ENCODE measurements around the gene SEMA5A.
A peak's percentile ranks its signal among the peaks of the same experiment; 100 is the strongest.
"Not testable (repeated sequence)": the region's sequence is repeated elsewhere in the genome, so short reads cannot be mapped to it uniquely, and the experiment has no call there.

The SEMA5A gene

DNA sequence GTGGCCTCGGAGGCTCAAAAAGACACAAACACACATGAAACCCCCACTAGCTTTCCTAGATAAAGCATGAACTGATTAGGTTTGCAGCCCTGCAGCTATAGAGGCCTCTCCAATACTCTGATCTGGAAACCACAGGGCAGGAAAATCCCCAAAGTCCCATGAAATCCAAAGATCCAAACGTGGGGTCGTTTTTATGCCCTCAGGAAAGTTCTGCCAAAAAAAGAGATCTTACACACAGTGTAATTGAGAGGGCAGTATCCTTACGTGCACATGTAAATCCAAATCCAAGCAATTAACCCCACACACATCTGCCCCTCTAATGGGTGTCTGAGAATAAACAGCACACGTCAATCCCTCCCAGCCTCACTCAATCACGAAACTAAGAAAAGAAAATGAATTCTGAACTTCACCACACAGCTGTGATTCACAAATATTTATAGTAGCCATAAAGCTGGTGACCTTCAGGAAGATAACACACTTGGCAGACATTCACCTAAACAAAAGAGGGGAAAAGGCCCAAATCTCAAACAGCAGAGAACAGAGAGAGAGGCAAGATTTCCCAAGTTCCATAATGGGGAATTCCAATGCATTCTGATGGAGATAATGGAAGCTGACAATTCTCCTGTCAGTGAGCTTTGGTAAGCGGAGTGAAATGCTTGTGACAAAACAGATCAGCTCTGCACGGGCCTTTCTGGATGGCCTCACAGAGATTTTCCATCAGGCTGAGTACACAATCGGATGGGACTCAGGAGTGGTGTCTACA is 114.2 kb downstream of the SEMA5A start:
- FAIRE-seq = no peak

DNA sequence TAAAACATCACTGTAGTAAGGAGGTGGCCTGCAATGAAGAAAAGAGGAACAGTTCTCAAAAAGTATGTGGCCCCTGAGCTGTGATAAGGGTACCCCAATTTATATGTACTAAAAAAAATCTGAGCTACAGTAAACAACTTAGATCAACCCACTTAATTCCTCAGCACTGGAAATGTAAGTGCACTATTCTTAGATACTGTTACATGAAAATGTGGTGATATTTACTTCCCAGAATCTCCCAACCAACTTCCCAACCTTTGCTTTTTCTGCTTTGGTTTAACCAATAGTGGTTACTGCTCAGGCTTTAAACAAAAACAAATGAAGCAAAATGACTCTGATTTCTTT is 114.8 kb downstream of the SEMA5A start:
- no peak for FAIRE-seq

DNA sequence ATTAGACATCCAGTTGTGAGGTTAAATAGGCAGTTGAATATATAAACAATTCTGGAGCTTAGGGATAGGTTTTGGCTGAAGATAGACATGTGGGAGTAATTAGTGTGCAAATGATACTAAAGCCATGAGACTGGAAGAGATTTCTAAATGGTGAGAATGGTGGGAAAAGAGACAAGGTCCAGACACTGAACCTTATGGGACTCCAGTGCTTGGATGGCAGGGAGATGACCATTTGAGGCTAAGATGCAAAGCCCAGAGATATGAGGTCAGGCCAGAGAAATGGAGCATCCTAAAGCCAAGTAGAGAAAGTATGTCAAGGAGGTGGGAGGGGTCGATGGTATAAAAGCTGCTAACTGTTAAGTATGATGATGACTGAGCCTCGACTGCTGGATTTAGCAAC is 115.6 kb downstream of the SEMA5A start:
- no peak for FAIRE-seq

DNA sequence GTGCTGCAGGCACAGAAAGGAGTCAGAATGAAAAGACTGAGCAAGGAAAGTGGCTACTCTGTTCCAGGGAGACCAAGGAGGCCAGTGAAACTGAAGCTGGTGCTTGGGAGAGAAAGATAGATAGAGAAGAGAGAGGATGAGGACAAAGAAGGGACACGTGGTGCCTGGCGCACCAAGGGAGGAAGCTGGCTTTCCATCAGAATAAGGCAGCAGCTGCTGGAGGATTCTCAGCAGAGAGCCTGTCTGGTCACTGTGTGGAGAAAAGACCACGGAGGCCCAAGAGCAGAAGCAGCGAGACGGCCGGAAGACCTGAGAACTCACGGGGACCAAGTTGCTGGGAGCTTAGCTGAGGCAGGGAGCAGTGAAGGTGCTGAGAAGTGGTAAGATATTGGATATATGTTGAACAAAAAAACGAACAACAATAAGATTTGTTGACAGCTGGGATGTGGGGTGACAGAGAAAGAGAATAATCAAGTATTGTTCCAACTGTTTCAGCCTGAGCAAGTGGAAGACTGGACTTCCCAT is 116.1 kb downstream of the SEMA5A start:
- FAIRE-seq = no peak

DNA sequence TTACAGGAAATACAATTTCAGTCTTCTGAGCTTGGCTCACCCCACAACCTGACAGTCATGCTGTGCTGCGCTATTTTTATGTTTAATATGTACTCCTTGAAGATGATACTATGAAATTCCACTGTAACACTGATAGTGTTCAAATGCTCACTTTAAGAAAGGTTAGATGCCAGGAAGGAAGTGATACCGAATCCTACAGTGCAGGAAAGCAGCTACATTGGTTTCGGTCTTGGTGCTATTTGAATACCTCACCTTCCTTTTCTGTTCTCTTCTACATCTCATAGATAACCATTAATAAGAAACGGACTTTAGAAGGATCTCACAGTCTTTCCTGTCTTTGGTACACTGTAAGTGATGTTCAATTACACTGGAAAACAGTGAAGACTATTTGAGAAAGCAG is 117.6 kb downstream of the SEMA5A start:
- no peak for FAIRE-seq

DNA sequence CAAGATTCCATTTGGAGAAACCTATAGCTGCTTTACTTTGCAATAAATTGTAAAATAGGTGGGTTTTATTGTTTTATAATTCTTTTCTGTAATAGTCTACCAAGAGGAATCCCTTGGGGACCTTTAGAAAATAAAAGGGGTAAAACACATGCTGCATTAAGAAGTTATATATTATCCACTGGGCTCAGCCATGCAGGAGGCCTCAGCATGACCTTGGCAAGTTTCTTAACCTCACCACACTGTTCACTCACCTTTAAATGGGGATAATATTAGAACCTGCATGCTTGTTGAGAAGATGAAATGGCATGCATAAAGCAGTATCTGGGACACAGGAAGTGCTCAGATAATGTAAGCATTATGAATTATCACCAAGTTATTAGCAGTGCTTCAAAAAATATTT is 120.2 kb downstream of the SEMA5A start:
- FAIRE-seq = no peak

DNA sequence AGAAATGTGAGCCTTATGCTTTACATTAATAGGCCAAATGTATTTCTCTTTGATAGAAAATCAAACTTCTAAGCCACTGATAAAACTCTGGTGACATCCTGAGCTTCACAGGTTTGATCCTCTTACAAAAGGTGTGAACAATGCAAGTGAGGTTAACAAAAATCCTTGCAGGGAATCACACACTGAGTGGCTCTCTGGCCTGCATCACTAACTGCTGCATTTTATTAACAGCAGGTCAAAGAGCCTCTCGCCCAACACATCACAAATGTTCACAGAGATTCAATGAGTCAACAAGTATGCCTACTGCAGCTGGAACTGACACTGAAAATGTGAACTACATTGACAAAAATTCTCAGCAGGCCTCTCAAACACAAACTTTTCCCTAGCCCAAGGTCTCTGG is 122.3 kb downstream of the SEMA5A start:
- no peak for FAIRE-seq

DNA sequence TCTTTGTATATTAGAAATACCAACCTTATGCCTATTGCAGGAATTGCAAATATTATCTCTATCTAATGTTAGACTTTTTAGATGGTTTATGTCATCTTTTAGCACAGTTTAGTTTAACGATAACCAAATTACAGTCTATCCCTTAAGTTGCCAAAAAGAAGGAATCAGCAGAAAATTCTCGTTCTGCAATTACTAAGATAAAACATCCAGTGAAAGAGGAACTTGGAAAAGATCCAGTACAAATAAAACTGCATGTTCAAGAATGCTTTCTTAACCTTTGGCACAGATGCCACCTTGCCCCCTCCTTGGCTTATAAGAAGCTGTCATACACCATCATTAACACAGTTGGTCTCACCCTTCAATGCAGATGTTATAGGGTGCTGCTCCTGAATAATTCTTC is 124.0 kb downstream of the SEMA5A start:
- no peak for FAIRE-seq

DNA sequence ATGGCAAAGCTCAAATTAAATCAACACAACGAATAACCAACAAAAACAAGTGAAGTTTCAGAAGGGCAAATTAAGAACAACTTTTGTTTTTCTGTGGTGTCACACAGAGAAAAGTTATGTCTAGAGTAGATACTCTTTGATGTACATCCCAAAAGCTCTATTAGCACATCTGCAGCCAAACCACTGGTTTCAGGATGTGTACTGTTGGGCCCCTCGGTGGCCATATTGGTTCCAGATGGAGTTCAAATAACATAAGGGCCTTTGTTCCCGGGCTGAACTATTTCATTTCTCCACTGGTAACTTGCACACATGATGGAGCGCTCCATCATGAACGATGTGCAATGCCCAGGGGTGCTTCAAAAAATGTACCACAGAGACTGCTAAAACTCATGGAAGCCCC is 126.1 kb downstream of the SEMA5A start:
- no peak for FAIRE-seq

DNA sequence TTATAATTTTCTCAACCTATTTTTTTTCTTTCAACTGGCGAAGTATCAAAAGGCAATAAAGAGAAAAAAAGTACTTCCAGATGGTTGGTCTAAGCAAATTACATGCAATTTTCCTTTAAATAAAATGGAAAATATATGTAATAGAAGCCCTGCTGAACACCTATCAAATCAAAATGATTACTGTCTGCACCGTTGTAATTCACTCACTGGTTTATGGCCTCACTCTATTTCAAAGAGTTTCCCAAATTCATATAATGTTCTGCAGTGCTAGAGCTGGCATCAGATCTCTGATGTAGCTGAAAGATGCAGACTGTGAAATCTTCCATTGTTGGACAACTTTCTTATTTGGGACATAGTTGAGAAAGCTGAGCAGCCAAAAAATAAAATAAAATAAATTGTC is 130.3 kb downstream of the SEMA5A start:
- FAIRE-seq = no peak

DNA sequence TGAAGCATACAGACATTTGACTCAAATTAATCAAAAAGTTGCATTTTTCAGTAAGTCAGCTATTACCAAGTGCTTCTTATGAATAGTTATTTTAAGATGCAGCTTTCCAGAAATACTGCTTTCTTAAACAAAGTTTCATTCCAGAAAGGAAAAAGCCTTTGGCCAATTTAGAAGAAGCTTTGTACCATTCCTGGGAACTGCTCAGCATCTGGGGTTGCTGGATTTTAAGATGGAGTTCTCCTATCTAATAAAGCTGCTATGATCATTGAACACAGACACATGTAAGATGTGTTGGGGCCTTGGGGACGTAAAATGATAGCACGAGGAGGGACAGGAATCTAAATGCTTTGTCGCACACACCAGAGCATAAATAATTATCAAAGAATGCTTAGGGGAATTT is 130.8 kb downstream of the SEMA5A start:
- no peak for FAIRE-seq

DNA sequence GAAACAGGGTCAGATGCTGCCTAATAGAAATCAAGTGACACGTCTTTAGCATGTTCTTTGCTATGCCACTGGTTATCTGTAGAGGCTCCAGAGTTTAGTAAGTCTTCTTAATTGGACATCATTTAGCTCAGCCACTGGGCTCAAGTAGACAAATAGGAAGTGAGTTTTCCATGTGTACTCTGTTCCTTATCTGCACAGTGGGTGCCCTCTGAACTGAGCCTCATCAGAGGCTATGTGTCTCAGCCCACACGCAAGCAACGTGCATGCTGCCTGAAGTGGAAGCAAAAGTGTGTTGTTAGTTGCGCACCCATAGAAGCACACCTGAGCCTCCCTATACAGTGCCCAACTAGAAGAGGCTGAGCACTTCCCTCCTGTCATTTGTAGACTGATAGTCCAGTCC is 134.7 kb downstream of the SEMA5A start:
- FAIRE-seq = no peak

DNA sequence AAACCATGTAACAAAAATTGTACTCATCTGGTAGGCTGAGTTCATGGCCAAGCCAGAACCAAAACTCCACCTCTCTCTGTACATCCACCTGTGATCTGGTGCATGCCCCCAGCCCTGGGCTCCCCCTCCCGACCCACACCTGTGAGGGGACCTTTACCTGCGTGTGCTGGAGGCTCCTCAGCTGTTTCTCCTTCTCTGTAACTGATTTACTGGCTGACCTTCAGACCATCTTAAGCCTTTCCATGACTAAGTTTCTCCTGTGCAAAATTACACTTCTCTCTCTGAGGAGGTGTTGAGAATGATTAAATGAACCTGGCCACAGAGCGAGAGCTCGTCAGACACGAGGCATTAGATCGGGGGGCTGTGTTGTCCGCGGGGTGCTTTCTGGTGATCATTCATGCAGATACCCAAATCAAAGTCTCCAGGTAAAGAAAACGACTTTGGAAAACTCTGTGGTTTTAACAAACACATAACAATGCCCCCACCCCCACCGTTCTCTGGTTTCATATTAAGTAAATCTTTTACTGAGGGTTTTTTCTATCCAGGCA is 136.4 kb downstream of the SEMA5A start:
- no peak for FAIRE-seq

DNA sequence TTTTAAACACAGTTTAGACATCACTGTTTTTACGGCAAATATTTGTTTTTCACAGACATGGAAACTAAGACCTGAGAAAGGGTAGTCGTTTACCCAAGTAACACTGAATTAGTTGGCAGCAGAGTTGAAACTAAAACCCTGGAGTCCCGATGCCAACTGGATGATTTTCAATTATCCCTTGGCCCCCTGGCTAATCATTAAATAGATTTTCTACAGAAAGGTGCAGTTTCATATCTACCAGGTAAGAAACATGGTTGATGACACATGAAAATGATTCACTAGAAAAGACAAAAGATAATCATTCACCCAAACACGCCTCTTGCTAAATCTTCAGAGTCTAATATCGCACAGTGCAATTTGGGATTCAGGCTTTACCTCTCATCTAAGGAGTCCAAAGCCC is 136.9 kb downstream of the SEMA5A start:
- peak; percentile 93 for FAIRE-seq

DNA sequence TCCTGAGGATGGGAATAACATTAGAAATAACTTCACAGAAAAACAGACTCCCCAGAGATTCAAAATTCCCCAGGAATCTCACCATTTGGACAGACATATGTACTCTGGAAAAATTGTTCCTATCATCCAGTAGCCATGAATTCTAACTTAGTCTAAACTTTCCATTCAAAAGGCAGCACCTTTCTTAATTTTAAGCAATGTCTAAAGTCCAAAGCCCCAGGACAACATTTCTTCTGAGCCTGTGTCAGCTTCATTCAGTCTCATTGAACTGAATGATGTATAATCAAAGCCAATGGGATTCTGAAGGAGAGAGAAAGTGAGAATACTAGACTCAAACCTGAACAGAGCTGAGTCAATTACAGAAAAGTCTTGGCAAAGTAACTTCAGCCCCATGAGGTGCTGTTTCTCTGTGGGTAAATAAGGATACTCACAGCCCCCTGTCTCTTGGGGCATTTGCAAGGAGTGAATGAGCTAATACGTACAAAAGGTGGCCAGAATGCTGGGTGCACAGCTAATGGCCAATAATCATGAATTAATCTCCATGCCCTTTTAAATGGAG is 140.6 kb downstream of the SEMA5A start:
- no peak for FAIRE-seq

DNA sequence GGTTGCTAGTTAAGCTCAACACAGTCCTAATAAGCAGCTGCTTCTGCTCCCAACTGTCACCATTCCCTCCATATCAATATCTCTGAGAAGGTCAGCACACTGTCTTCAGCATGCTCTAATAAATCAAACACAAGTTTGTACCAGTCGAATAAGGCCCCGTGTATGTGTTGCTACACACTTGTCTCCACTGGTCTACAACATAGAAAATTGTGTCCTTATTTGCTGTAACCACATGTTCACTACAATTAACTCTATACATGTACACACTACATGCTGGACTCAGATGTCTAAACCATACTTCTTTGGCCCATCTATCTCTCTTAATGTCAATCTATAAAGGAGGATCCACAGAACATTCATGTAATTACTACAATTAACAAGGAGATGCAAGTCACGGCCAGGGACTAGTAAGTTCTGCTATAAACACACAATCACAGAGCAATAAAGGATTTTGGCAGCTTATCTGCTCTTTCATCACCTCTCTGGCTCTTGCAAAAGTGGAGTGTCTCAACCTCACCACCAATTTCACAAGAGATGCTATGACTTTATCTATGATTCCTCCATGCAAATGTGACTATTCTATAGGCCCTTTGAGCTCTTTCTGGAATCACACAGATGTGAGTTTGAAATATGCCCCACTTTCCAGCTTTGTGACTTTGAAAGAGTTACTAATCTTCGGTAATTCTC is 143.9 kb downstream of the SEMA5A start:
- FAIRE-seq = no peak

DNA sequence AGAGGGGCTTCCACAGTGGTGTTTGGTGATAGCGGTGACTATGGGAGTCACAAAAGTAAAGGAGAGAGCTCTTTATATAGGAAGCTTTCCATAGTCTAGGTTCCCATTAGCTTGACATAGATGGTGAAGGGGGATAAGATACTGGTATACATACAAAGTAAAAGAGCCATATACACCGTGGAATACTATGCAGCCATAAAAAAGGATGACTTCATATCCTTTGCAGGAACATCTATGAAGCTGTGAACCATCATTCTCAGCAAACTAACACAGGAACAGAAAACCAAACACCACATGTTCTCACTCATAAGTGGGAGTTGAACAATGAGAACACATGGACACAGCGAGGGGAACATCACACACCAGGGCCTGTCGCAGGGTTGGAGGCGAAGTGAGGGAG is 146.1 kb downstream of the SEMA5A start:
- not testable (repeated sequence) for FAIRE-seq

DNA sequence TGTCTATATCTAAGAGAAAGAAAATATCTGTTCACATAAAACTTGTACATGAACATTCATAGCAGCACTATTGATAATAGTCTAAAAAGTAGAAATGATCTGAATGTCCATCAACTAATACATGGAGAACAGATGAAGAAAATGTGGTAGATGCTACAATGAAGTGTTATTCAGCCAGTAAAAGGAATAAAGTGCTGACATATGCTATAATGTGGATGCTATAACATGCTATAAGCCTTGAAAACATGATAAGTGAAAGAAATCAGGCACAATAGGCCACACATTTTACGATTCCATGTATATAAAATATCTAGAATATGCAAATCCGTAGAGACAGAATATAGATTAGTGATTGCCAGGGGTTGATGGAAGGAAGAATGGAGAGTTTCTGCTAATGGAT is 146.8 kb downstream of the SEMA5A start:
- peak; percentile 55 for FAIRE-seq

DNA sequence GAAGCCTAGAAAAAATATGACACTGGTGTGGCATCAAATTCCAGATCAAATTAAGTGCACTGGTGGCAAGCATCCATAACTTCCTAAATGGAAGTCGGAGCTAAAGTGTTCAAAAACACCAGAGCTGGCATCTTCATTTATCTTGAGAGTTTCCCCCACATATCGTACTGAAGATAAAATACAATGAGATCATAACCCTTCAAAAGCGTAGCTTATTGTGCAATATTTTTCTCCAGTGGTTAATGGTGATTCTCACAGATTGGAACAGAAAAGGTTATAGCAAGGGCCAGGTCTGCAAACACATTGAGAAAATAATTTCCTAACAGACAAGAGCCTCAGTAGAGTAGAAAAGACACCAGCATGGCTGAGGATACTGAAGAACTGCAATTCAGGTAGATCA is 147.6 kb downstream of the SEMA5A start:
- no peak for FAIRE-seq

DNA sequence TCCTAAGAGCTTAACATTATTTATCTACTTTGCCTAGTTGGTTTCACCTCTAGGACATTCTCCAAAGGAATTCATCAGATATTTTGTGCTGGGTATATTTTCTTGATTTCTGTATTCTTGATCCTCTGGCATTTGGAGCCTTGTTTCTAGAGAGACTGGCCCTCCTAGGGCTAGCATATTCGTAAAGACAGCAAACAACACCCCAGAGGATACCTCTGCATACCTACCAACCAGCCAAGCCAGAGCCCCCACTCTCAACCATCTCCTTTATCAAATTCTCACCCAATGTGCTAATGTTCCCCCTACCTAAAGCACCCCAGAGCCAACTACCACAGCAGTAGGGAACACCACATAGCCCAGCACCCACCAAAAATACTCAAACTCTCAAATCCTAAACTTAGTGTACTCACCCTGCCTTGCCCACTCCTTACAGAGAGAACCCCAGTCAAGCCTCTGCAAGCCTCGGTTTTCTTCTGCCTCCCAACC is 149.5 kb downstream of the SEMA5A start:
- no peak for FAIRE-seq

DNA sequence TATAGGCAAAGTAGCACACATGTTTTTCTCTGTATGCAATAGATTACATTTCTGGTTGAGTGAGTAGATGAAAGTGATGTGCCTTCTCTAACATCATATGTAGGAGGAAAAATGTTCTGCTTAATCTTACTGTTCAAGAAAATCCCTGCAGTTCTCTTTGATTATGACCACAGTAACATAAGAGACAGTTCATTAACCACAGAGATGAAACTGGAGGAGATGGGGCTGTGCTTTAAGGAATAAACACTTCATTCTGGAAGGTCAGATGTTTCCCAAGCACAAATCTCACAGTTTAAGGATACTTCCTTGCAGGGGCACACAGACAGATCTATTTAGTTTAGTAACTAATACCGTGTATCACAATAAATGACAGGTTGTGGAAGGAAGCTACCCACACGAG is 150.2 kb downstream of the SEMA5A start:
- peak; percentile 97 for FAIRE-seq

DNA sequence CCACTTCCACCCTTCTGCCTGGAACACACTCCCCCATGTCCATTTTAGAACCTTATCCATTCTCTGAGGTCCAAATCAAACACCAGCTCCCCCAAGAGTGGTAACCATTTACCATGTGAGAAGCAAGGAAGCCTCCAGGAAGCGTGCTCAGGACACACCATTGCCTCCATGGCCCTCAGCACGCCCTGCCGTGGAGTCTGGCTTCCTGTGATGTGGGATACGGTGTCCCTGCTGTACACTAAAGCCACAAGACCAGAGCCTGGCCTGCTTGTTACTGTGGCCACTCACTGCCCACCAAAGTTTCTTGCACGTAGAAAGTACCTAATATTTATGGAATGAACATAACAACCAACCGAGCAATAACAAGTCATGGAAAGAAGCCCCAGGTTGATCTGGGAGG is 151.7 kb downstream of the SEMA5A start:
- no peak for FAIRE-seq

DNA sequence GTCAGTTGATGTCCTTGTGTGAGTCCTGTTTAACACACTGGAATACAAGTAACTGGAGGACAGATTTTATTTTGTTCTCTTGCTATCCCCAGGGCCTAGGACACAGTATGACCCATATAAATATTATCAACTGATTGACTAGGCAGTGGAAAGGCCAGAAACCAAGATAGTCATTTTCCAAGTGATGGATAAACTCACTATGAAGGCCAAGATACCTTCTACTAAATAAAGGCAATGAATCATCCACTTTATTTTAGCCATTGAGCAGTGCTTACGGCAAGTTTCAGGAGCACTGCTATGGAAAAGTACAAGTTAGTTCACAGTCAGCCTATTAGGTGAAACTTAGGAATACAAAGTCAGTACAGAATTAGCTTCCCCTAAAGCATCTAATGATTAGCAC is 153.2 kb downstream of the SEMA5A start:
- FAIRE-seq = no peak

DNA sequence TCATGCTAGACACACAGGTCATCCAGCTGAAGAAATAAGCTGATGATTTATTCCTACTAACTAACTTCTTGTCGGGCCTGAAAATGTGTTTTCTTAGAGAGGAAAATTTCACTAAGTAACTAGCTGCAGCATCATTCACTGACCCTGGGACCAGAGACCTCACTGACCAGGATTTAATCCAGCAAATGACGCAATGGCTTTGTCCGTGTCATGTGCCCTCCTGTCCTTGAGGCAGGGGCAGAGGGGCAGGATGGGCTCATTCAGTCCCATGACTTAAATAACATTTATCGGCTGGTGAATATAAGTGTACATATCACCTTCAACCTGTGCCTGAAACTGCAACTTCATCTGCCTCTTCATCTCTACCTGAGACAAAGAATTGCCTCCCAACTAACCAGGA is 154.8 kb downstream of the SEMA5A start:
- no peak for FAIRE-seq
